ENCODE data around the gene RBM28.
A peak's percentile ranks its signal among the peaks of the same experiment; 100 is the strongest.

RBM28 gene

GRCh38 chr7:128343554-128344430, at the start of gene RBM28:
RBM28 (minus strand) TSS chr7:128343908; CDS start chr7:128343793, 115 bp downstream.
- DNase-seq = peak; percentile 82

- no peak for DNase-seq
Measured at GRCh38 chr7:128392446-128393327, 49.0 kb upstream of the RBM28 start.

GRCh38 chr7:128391805-128392204, 48.1 kb upstream of the RBM28 start:
- DNase-seq = no peak

- DNase-seq = no peak
Measured at GRCh38 chr7:128390871-128391565, 47.3 kb upstream of the RBM28 start.

GRCh38 chr7:128389618-128390329, 46.1 kb upstream of the RBM28 start:
- DNase-seq = no peak

GRCh38 chr7:128389085-128389617, 45.4 kb upstream of the RBM28 start:
- no peak for DNase-seq

- no peak for DNase-seq
Measured at GRCh38 chr7:128388145-128388485, 44.4 kb upstream of the RBM28 start.

GRCh38 chr7:128387216-128388144, 43.8 kb upstream of the RBM28 start:
- DNase-seq = peak; percentile 33

GRCh38 chr7:128385988-128386925, 42.5 kb upstream of the RBM28 start:
- no peak for DNase-seq

GRCh38 chr7:128384726-128385125, 41.0 kb upstream of the RBM28 start:
- DNase-seq = no peak

GRCh38 chr7:128383776-128384175, 40.1 kb upstream of the RBM28 start:
- DNase-seq = no peak

- no peak for DNase-seq
Measured at GRCh38 chr7:128381161-128381821, 37.6 kb upstream of the RBM28 start.

GRCh38 chr7:128380483-128381106, 36.9 kb upstream of the RBM28 start:
- DNase-seq = no peak

- DNase-seq = no peak
Measured at GRCh38 chr7:128379900-128380479, 36.3 kb upstream of the RBM28 start.

GRCh38 chr7:128378637-128379036, 34.9 kb upstream of the RBM28 start:
- DNase-seq = no peak

GRCh38 chr7:128376077-128376476, 32.4 kb upstream of the RBM28 start:
- DNase-seq = no peak

GRCh38 chr7:128374041-128374440, 30.3 kb upstream of the RBM28 start:
- DNase-seq = no peak

- no peak for DNase-seq
Measured at GRCh38 chr7:128373606-128374005, 29.9 kb upstream of the RBM28 start.

- DNase-seq = no peak
Measured at GRCh38 chr7:128370491-128370890, 26.8 kb upstream of the RBM28 start.
